Breast epithelium (tissue), 3 donors: ENCODE data around the gene EPX.

Experiments
- CTCF ChIP-seq, 3 donors: fragments of 450-650 bp; IDR thresholded peaks; one replicate each; pipeline ENCODE4 v1.5.1; 2016 to 2017; ENCODE audit warnings: antibody characterized with exemption in 3 of 3, mild to moderate bottlenecking in 3 of 3, moderate library complexity in 3 of 3
- POLR2AphosphoS5 ChIP-seq, 3 donors: sonication (generic); formaldehyde crosslinking; IDR thresholded peaks; one replicate each; pipeline ENCODE4 v1.6.1; 2017; ENCODE audit warnings: antibody characterized with exemption in 3 of 3

DNA sequence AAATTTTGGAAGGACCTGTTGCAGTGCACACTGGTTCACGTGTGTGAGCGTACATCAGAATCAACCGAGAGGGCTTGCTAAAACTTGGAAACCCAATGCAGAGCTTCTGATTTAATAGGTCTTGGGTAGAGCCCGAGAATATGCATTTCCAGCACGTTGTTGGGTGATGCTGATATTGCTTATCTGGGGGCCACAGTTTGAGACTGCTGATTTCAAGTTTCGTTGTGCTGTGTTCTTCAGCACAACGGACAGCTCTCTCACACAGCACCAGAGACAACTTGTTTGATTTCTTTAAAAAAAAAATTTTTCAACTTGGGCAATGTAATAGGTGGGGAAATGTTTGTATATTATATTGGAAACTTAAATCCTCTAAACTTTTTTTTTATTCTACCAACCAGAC is 16.3 kb upstream of the EPX start:
- TF ChIP-seq POLR2AphosphoS5 (IDR thresholded peaks at IDR 0.05) (no peak), CTCF (IDR thresholded peaks at IDR 0.05) (no peak)
